Kidney (tissue), 14 donors: ENCODE results near the gene HPCAL1. TPM values are rescaled to one million over a fixed set of nuclear protein-coding genes. Genes with fewer than 3 reads are reported as not detected.
A peak's percentile ranks its signal among the peaks of the same experiment; 100 is the strongest.

Source experiments
- DNase-seq, 5 donors: peaks; one replicate each; pipeline ENCODE4 v3.0.0-alpha.2; 2013 to 2020
- FAIRE-seq: peaks from 2 replicates; lab custom pipeline; 2012; peaks lifted over from hg19 to GRCh38; lab: Jason Lieb, UNC
- H3K27ac ChIP-seq, 2 donors: one replicate each; pipeline ENCODE4 v1.7.0; 2013; ENCODE audit warnings: low read depth in 2 of 2, low read length in 2 of 2, inconsistent platforms in 1 of 2
- H3K27me3 ChIP-seq: one replicate; pipeline ENCODE4 v1.7.1; 2013; ENCODE audit warnings: low read length, inconsistent platforms; ENCODE audit not compliant: control insufficient read depth, insufficient read depth
- H3K36me3 ChIP-seq, 3 donors: one replicate each; pipeline versions ENCODE4 v1.7.0 to v1.7.1; 2013; ENCODE audit warnings: low read length in 3 of 3, control low read depth in 1 of 3, inconsistent platforms in 1 of 3; ENCODE audit not compliant: insufficient read depth in 3 of 3, control insufficient read depth in 2 of 3
- H3K4me1 ChIP-seq, 3 donors: one replicate each; pipeline versions ENCODE4 v1.7.0 to v1.7.1; 2013; ENCODE audit warnings: low read length in 3 of 3, inconsistent platforms in 1 of 3, low read depth in 1 of 3; ENCODE audit not compliant: control insufficient read depth in 2 of 3, insufficient read depth in 2 of 3
- H3K4me3 ChIP-seq, 3 donors: one replicate each; pipeline versions ENCODE4 v1.7.0 to v1.8.1; 2013; ENCODE audit warnings: low read length in 3 of 3, control low read depth in 1 of 3, inconsistent platforms in 1 of 3
- H3K9ac ChIP-seq, 3 donors: one replicate each; pipeline versions ENCODE4 v1.7.0 to v1.7.1; 2013; ENCODE audit warnings: low read length in 3 of 3, control low read depth in 1 of 3, inconsistent platforms in 1 of 3
- H3K9me3 ChIP-seq, 3 donors: one replicate each; pipeline versions ENCODE4 v1.7.0 to v1.7.1; 2013; ENCODE audit warnings: low read length in 3 of 3, control low read depth in 1 of 3, inconsistent platforms in 1 of 3; ENCODE audit not compliant: control insufficient read depth in 2 of 3, insufficient read depth in 1 of 3
- intact Hi-C: fragments of 100-400 bp; cut with DNase I; formaldehyde crosslinking; loops from one replicate; pipeline ENCODE4 v1.11.1; 2022
- polyA plus RNA-seq: library from polyadenylated mRNA; stranded (reverse); fragments of 350-450 nt; fragmentation: Illumina TruSeq; extraction: RNeasy Lipid Tissue Mini Kit (QIAGEN cat#74804); gene quantifications from one replicate; pipeline ENCODE4 v1.2.3, GENCODE V29; 2014; ENCODE audit warnings: low read depth, low replicate concordance; ENCODE audit not compliant: insufficient read depth
- total RNA-seq: library from RNA; stranded (reverse); fragmentation: NEBNext Ultra II Directional; extraction: Animal tissue kit (Norgen Biotek cat#: 25700); gene quantifications from one replicate; pipeline ENCODE4 v1.2.1, GENCODE V29; 2021
- TF ChIP-seq, protein P1 (sequence below): IDR thresholded peaks from 3 replicates; pipeline ENCODE4 v1.5.1; 2012; ENCODE audit warnings: mild to moderate bottlenecking, moderate library complexity, borderline replicate concordance; ENCODE audit not compliant: insufficient read depth; ENCODE audit errors: extremely low read depth
- donor health status: control.
- donor health status: control.
- donor health status: control.
- donor health status: control.
- donor health status: control.
- donor health status: DM: yes; HTN: yes; CAD: no.
- donor health status: Normal renal cell carcinoma (clear cell type).

HPCAL1 gene
- total and polyA plus RNA-seq, 2 donors from 2014 or later: 47.3 to 121 TPM

DNA sequence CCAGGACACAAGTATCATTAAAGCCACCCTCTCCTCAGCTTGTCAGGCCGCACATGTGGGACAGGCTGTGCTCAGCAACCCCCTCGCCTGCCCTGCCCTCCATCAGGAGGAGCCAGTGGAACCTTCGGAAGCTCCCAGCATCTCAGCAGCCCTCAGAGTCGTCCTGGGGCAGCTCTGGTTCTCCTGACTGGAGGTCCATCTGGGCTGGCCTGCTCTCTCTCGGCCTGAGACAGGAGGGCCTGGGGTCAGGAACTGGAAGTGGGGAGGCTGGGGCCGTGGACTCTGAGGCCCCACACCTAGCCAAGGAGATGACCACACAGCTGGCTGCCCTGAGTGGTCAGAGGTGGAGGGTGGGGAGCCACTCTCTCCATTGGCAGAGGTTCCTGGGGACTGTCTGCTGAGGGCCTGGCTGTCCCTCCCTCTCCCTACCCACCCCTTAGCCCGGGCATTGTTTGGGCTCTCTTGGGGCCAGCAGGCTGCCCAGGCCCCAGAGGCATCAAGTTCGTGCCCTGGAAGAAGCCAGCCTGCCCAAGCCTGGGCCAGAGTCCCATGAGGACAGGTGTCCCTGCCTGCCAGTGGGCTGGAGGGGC lies 122.3 kb downstream of the HPCAL1 start:
- intact Hi-C loops: no loop called here
- FAIRE-seq: no peak
- peaks cover 0 to 29% (median 25%) of the 10 kb centered on the region in 3 donors for H3K36me3 ChIP-seq

DNA sequence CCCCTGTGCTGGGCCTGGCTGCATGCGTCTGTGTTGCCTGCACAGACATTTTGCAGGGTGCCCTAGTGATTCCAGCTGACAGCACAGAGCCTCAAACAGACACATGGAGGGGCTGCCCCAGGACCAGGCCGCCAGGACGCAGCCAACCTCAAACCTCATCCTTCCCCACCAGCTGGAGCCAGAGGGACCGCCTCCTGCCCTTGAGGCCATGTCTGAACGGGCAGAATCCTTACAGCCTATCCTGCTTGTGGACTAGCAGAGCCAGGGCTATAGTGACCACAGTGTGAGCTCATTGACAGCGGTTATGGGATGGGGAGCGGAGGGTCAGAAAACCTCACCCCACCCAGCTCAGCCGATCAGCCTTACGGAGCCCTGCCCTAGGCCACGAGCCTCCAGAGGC lies 123.0 kb downstream of the HPCAL1 start:
- Histone ChIP-seq H3K9ac (no peak overlapping the region), H3K4me1 (peaks cover 0 to 2% (median 0%) of the 10 kb centered on the region in 3 donors), H3K27ac (no peak overlapping the region), H3K4me3 (no peak overlapping the region), H3K36me3 (peaks cover 0 to 26% (median 22%) of the 10 kb centered on the region in 3 donors), H3K9me3 (no peaks in the 10 kb centered on the region), H3K27me3 (no peaks in the 10 kb centered on the region)
- DNase-seq (peak in 1 of 5 donors; percentile 61), FAIRE-seq (no peak)
- TF ChIP-seq, protein P1, sequence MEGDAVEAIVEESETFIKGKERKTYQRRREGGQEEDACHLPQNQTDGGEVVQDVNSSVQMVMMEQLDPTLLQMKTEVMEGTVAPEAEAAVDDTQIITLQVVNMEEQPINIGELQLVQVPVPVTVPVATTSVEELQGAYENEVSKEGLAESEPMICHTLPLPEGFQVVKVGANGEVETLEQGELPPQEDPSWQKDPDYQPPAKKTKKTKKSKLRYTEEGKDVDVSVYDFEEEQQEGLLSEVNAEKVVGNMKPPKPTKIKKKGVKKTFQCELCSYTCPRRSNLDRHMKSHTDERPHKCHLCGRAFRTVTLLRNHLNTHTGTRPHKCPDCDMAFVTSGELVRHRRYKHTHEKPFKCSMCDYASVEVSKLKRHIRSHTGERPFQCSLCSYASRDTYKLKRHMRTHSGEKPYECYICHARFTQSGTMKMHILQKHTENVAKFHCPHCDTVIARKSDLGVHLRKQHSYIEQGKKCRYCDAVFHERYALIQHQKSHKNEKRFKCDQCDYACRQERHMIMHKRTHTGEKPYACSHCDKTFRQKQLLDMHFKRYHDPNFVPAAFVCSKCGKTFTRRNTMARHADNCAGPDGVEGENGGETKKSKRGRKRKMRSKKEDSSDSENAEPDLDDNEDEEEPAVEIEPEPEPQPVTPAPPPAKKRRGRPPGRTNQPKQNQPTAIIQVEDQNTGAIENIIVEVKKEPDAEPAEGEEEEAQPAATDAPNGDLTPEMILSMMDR: no peak
- intact Hi-C loops: no loop called here

More for the DNA sequence above, 122.3 kb downstream of the HPCAL1 start:
- H3K9me3 ChIP-seq: no peaks in the 10 kb centered on the region
- H3K4me1 ChIP-seq: peaks cover 0 to 2% (median 0%) of the 10 kb centered on the region in 3 donors
- H3K4me3 ChIP-seq: no peak overlapping the region
- DNase-seq: peak in 1 of 5 donors; percentile 52
- TF ChIP-seq, protein P1: no peak
- no peak overlapping the region for H3K27ac ChIP-seq
- H3K9ac ChIP-seq: no peak overlapping the region
- no peaks in the 10 kb centered on the region for H3K27me3 ChIP-seq

GRCh38 chr2:10426726-10427617 lies 124.3 kb downstream of the HPCAL1 start:
- no peak overlapping the region for H3K27ac ChIP-seq
- no peak overlapping the region for H3K9ac ChIP-seq
- DNase-seq (peak; percentile 70 to 90 (median 83)), FAIRE-seq (no peak)
- H3K4me3 ChIP-seq: no peak overlapping the region
- TF ChIP-seq, protein P1: no peak
- peaks cover 0 to 6% (median 2%) of the 10 kb centered on the region in 3 donors for H3K4me1 ChIP-seq
- H3K9me3 ChIP-seq: no peaks in the 10 kb centered on the region
- no peaks in the 10 kb centered on the region for H3K27me3 ChIP-seq
- H3K36me3 ChIP-seq: peaks cover 0 to 22% (median 17%) of the 10 kb centered on the region in 3 donors
- intact Hi-C loops: no loop called here
